Measurements from ENCODE around the gene EXOC6B. TPM values are rescaled to one million over a fixed set of nuclear protein-coding genes. Genes with fewer than 3 reads are reported as not detected.

EXOC6B gene
- total and polyA plus RNA-seq, 2 of the 8 experiments (the other 6 are each of a cell fraction or from before 2014, with no cell fraction given): 13.5 to 33.0 TPM

DNA sequence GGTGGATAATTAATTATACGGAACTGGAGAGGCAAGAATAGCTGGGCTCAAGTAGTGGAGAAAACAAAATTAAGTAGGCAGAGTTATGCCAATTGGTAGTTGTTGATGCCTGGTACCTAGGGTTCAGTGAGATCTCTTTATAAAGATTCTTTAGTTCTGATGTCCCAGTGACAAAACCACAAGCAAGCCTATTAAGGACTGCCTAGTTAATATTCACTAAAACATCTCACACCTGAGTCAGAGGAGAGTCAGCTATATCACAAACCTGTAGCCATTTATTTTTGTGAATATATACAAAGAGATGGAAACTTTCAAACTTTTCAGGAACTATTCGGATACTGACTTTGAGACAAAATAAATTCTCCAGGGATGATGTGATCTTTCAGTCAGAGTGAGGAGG is 464.3 kb downstream of the EXOC6B start:
- no peak overlapping the region for H3K4me3 ChIP-seq (ENCODE audit: extremely low read depth in 1 of 4, insufficient read depth in 2 of 4, low read depth in 3 of 4, low read length in 4 of 4)
- CTCF ChIA-PET (ENCODE audit: partially characterized antibody): interaction anchor here (2.7 to 2.8 kb wide), 2 partner anchors 13 to 36 kb away, joined by 8 to 10 read pairs; no protein-coding TSS in a partner anchor
- no peak overlapping the region for H2BK120ac ChIP-seq (replicated peaks; ENCODE audit: low read depth, low read length)
- POLR2A ChIA-PET (ENCODE audit: partially characterized antibody): interaction anchor here (1.3 kb wide), 1 partner anchor 13 kb away, joined by 3 read pairs; no protein-coding TSS in a partner anchor
- H3K23ac ChIP-seq (ENCODE audit: insufficient read length): no peak overlapping the region
- H3K23me2 ChIP-seq (ENCODE audit: low read depth, low read length): no peaks in the 10 kb centered on the region
- no peak overlapping the region for H2BK12ac ChIP-seq (ENCODE audit: low read depth, low read length)
- no peaks in the 10 kb centered on the region for H3K36me3 ChIP-seq (ENCODE audit: control insufficient read depth in 2 of 4, insufficient read depth in 4 of 4, low read length in 3 of 4)
- H3K79me2 ChIP-seq (ENCODE audit: control insufficient read depth in 1 of 2, insufficient read depth in 2 of 2, low read length in 2 of 2): no peaks in the 10 kb centered on the region
- H4K5ac ChIP-seq (ENCODE audit: insufficient read length, low read depth, low read length): no peak overlapping the region
- H3K4me2 ChIP-seq (ENCODE audit: insufficient read depth in 1 of 2, low read depth in 2 of 2, low read length in 2 of 2): no peak overlapping the region
- no peak overlapping the region for H3K27ac ChIP-seq (ENCODE audit: low read depth, low read length)
- H3K14ac ChIP-seq (ENCODE audit: insufficient read length): no peak overlapping the region
- FAIRE-seq: no peak
- no peak overlapping the region for H3K18ac ChIP-seq (ENCODE audit: extremely low read depth, low read length)
- no peaks in the 10 kb centered on the region for H3K4me1 ChIP-seq (replicated peaks in 1 of 4; ENCODE audit: control insufficient read depth in 3 of 4, insufficient read depth in 4 of 4, low read length in 3 of 4)
- H2BK15ac ChIP-seq (ENCODE audit: low read length): no peak overlapping the region
- WGBS, 2 experiments (ENCODE audit: extremely low coverage in 1 of 2, insufficient coverage in 1 of 2, insufficient read length in 1 of 2, insufficient replicate concordance in 2 of 2, low coverage in 1 of 2, low lambda C conversion rate in 2 of 2, missing lambda C conversion rate in 1 of 2): 84% methylated on average over 2 of the region's 2 CpGs; no CpG with 5 or more reads in 1 of the 2 experiments
- H2AFZ ChIP-seq (ENCODE audit: low read length): no peak overlapping the region
- H3K79me1 ChIP-seq (ENCODE audit: low read depth, low read length): no peaks in the 10 kb centered on the region
- no peaks in the 10 kb centered on the region for H3K9me3 ChIP-seq (ENCODE audit: insufficient read depth in 2 of 2, low read depth in 1 of 2, low read length in 1 of 2)
- no peak for DNase-seq (ENCODE audit: low read depth in 1 of 2, low spot score in 2 of 2)
- H2BK5ac ChIP-seq (ENCODE audit: low read depth, low read length): no peak overlapping the region
- no peak overlapping the region for H2BK20ac ChIP-seq (ENCODE audit: low read length)
- H3K27me3 ChIP-seq (replicated peaks in 1 of 4; ENCODE audit: control insufficient read depth in 3 of 4, extremely low read depth in 1 of 4, insufficient read depth in 3 of 4, low read length in 3 of 4): no peaks in the 10 kb centered on the region
- H3K9ac ChIP-seq (replicated peaks in 1 of 4; ENCODE audit: extremely low read depth in 1 of 4, low read depth in 3 of 4, low read length in 3 of 4): no peak overlapping the region
- H4K20me1 ChIP-seq (replicated peaks in 1 of 2; ENCODE audit: control insufficient read depth in 1 of 2, insufficient read depth in 2 of 2, low read length in 2 of 2): no peaks in the 10 kb centered on the region
- TF ChIP-seq EP300 (IDR thresholded peaks at IDR 0.05; ENCODE audit: borderline replicate concordance in 1 of 2, low read depth in 2 of 2, low read length in 2 of 2): no peak
- TF ChIP-seq TCF12 (IDR thresholded peaks at IDR 0.05; ENCODE audit: low read depth, low read length): no peak
- TF ChIP-seq SP1 (IDR thresholded peaks at IDR 0.05; ENCODE audit: low read depth, low read length): no peak
- TF ChIP-seq CHD2 (IDR thresholded peaks at IDR 0.05; ENCODE audit: low read length): no peak
- no peak for TF ChIP-seq POU5F1 (IDR thresholded peaks at IDR 0.05; ENCODE audit: low read depth, low read length)
- TF ChIP-seq HDAC2 (IDR thresholded peaks at IDR 0.05; ENCODE audit: borderline replicate concordance in 1 of 2, low read depth in 2 of 2, low read length in 2 of 2): no peak
- no peak for TF ChIP-seq CBX5 (IDR thresholded peaks at IDR 0.05; ENCODE audit: low read depth, low read length)
- TF ChIP-seq JUND (IDR thresholded peaks at IDR 0.05; ENCODE audit: low read length): no peak
- no peak for TF ChIP-seq HDAC6 (IDR thresholded peaks at IDR 0.05; ENCODE audit: low read depth, low read length)
- TF ChIP-seq ASH2L (IDR thresholded peaks at IDR 0.05; ENCODE audit: low read length): no peak
- TF ChIP-seq SIRT6 (IDR thresholded peaks at IDR 0.05; ENCODE audit: low read length): no peak
- no peak overlapping the region for H4K91ac ChIP-seq (replicated peaks; ENCODE audit: insufficient read length, low read length)
- no peak overlapping the region for H2AK5ac ChIP-seq (ENCODE audit: low read depth, low read length)
- no peak overlapping the region for H4K8ac ChIP-seq (ENCODE audit: extremely low read depth, insufficient read depth, low read length)
- no peak overlapping the region for H3K56ac ChIP-seq (replicated peaks; ENCODE audit: insufficient read length, low read depth, low read length)
- H3K4ac ChIP-seq (replicated peaks; ENCODE audit: insufficient read length, low read depth, low read length): no peak overlapping the region
